ENCODE data around the gene TP53TG5.

DNA sequence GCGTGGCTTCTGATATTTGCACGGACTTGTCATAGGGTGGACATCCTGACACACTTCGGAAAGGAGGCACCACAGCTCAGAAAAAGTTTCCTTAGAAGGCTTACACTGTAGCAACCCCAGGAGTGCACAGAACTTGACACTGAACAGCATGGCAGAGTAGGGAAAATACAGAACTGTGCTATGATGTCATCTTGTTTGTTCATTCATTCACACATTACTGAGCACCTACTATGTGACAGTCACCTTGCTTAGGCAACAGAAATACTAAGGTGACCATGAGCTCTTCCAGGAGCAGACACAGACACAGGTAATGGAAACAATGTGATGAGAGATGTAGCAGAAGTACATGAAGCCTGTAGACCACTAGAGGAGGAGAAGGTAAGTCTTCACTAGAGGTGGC is 35.4 kb upstream of the TP53TG5 start:
- TF ChIP-seq POLR2A (IDR thresholded peaks at IDR 0.05; ENCODE audit: low read depth, low read length) (no peak), POLR2AphosphoS5 (IDR thresholded peaks at IDR 0.05; ENCODE audit: low read depth, low read length) (no peak), TAF1 (IDR thresholded peaks at IDR 0.05; ENCODE audit: borderline replicate concordance, low read depth, low read length) (no peak)
